Liver (tissue), 9 donors: ENCODE measurements around the gene FZR1. TPM values are rescaled to one million over a fixed set of nuclear protein-coding genes. Genes with fewer than 3 reads are reported as not detected.

ENCODE experiments used
- DNase-seq: peaks from one replicate; pipeline ENCODE4 v3.0.0-alpha.2; 2017; ENCODE audit warnings: low spot score
- H3K27ac ChIP-seq, 2 donors: one replicate each; pipeline ENCODE4 v1.7.0; 2013; ENCODE audit warnings: inconsistent platforms in 2 of 2, low read length in 2 of 2, control low read depth in 1 of 2, low read depth in 1 of 2, mild to moderate bottlenecking in 1 of 2
- H3K27me3 ChIP-seq, 4 donors: one replicate each; pipeline versions ENCODE4 v1.6.1 to v1.7.0; 2013; ENCODE audit warnings: low read length in 3 of 4, inconsistent platforms in 1 of 4, mild to moderate bottlenecking in 1 of 4, moderate library complexity in 1 of 4; ENCODE audit not compliant: control insufficient read depth in 4 of 4, insufficient read depth in 4 of 4
- H3K36me3 ChIP-seq, 4 donors: one replicate each; pipeline versions ENCODE4 v1.6.1 to v1.7.0; 2013; ENCODE audit warnings: low read length in 3 of 4, mild to moderate bottlenecking in 3 of 4, low read depth in 1 of 4, moderate library complexity in 1 of 4; ENCODE audit not compliant: control insufficient read depth in 4 of 4, insufficient read depth in 3 of 4
- H3K4me1 ChIP-seq, 4 donors: one replicate each; pipeline versions ENCODE4 v1.6.1 to v1.7.0; 2013; ENCODE audit warnings: low read length in 3 of 4, mild to moderate bottlenecking in 3 of 4, moderate library complexity in 1 of 4; ENCODE audit not compliant: control insufficient read depth in 4 of 4, insufficient read depth in 4 of 4
- H3K4me3 ChIP-seq, 3 donors: one replicate each; pipeline versions ENCODE4 v1.6.1 to v1.7.0; 2013; ENCODE audit warnings: low read length in 3 of 3, control low read depth in 1 of 3, low read depth in 1 of 3, mild to moderate bottlenecking in 1 of 3
- H3K9ac ChIP-seq, 2 donors: one replicate each; pipeline ENCODE4 v1.7.0; 2013; ENCODE audit warnings: low read length in 2 of 2, mild to moderate bottlenecking in 2 of 2, moderate library complexity in 2 of 2, control low read depth in 1 of 2, low read depth in 1 of 2
- H3K9me3 ChIP-seq, 4 donors: one replicate each; pipeline versions ENCODE4 v1.6.1 to v1.7.0; 2013; ENCODE audit warnings: low read length in 3 of 4; ENCODE audit not compliant: control insufficient read depth in 4 of 4
- CTCF ChIP-seq: fragments of 150-350 bp; IDR thresholded peaks from 2 replicates; pipeline ENCODE4 v1.5.1; 2017; ENCODE audit warnings: improper control_type of control experiment, low read depth, low read length; ENCODE audit not compliant: missing input control
- EGR1 ChIP-seq, 2 donors: IDR thresholded peaks; 2 replicates each; pipeline ENCODE4 v1.6.1; 2016 to 2018; ENCODE audit warnings: antibody characterized with exemption in 2 of 2, low read depth in 2 of 2
- FOXA1 ChIP-seq: IDR thresholded peaks from 2 replicates; pipeline ENCODE4 v1.6.1; 2016; ENCODE audit warnings: antibody characterized with exemption
- FOXA2 ChIP-seq: IDR thresholded peaks from 2 replicates; pipeline ENCODE4 v1.6.1; 2016; ENCODE audit warnings: antibody characterized with exemption
- GABPA ChIP-seq, 2 donors: IDR thresholded peaks in 1 of 2; conservative IDR thresholded peaks in 1 of 2; 2 replicates each; pipeline ENCODE4 v1.6.1; 2016; ENCODE audit warnings: antibody characterized with exemption in 2 of 2, mild to moderate bottlenecking in 1 of 2, moderate library complexity in 1 of 2
- HNF4A ChIP-seq, 2 donors: conservative IDR thresholded peaks; 2 replicates each; pipeline ENCODE4 v1.6.1; 2016; ENCODE audit warnings: antibody characterized with exemption in 2 of 2, mild to moderate bottlenecking in 2 of 2
- HNF4G ChIP-seq: IDR thresholded peaks from 2 replicates; pipeline ENCODE4 v1.6.1; 2016; ENCODE audit warnings: antibody characterized with exemption
- JUND ChIP-seq, 2 donors: IDR thresholded peaks; 2 replicates each; pipeline ENCODE4 v1.6.1; 2016; ENCODE audit warnings: antibody characterized with exemption in 2 of 2
- MAX ChIP-seq: IDR thresholded peaks from 2 replicates; pipeline ENCODE4 v1.6.1; 2016; ENCODE audit warnings: antibody characterized with exemption
- NR2F2 ChIP-seq: IDR thresholded peaks from 2 replicates; pipeline ENCODE4 v1.6.1; 2016; ENCODE audit warnings: antibody characterized with exemption
- RAD21 ChIP-seq, 2 donors: IDR thresholded peaks; 2 replicates each; pipeline ENCODE4 v1.6.1; 2016; ENCODE audit warnings: antibody characterized with exemption in 2 of 2, mild to moderate bottlenecking in 2 of 2
- RXRA ChIP-seq, 2 donors: IDR thresholded peaks; 2 replicates each; pipeline ENCODE4 v1.6.1; 2017 to 2018; ENCODE audit warnings: antibody characterized with exemption in 2 of 2, mild to moderate bottlenecking in 1 of 2
- SP1 ChIP-seq: IDR thresholded peaks from 2 replicates; pipeline ENCODE4 v1.6.1; 2018; ENCODE audit warnings: antibody characterized with exemption, mild to moderate bottlenecking
- TAF1 ChIP-seq: conservative IDR thresholded peaks from 2 replicates; pipeline ENCODE4 v1.6.1; 2016; ENCODE audit warnings: antibody characterized with exemption, mild to moderate bottlenecking
- YY1 ChIP-seq: IDR thresholded peaks from 2 replicates; pipeline ENCODE4 v1.6.1; 2016; ENCODE audit warnings: antibody characterized with exemption, mild to moderate bottlenecking
- WGBS: extraction: QIAGEN DNeasy Blood & Tissue Kit; methylation state at CpG from one replicate; pipeline ENCODE4 v1.1.7; 2013; 5-methylcytosine and 5-hydroxymethylcytosine counted together
- polyA plus RNA-seq, 2 donors: library from polyadenylated mRNA; stranded (reverse) in 1 of 2; unstranded in 1 of 2; fragments of 200-250 nt in 1 of 2; fragments of >200 nt in 1 of 2; fragmentation: Nextera tagmentation in 1 of 2; extraction: Ambion mirVana in 1 of 2; gene quantifications; one replicate each; pipeline versions ENCODE4 v1.2.1 to v1.2.3, GENCODE V29; 2013 to 2015
- total RNA-seq, 2 donors: library from RNA; depleted of rRNA; stranded (reverse); fragments of >200 nt; gene quantifications; one replicate each; pipeline ENCODE4 v1.2.3, GENCODE V29; 2014
- TF ChIP-seq, protein P1 (sequence below): IDR thresholded peaks from 2 replicates; pipeline ENCODE4 v1.6.1; 2016; ENCODE audit warnings: antibody characterized with exemption
- TF ChIP-seq, protein P2 (sequence below): IDR thresholded peaks from 2 replicates; pipeline ENCODE4 v1.6.1; 2016; ENCODE audit warnings: antibody characterized with exemption
- TF ChIP-seq, protein P3 (sequence below): IDR thresholded peaks from 2 replicates; pipeline ENCODE4 v1.6.1; 2016; ENCODE audit warnings: antibody characterized with exemption, mild to moderate bottlenecking
- donor health status: healthy.
- donor health status: healthy.
- donor health status: healthy.
- donor health status: healthy.
- donor health status: healthy.

Gene FZR1
- total and polyA plus RNA-seq, 4 donors, result 17.0 to 27.3 (median 20.3) TPM

DNA sequence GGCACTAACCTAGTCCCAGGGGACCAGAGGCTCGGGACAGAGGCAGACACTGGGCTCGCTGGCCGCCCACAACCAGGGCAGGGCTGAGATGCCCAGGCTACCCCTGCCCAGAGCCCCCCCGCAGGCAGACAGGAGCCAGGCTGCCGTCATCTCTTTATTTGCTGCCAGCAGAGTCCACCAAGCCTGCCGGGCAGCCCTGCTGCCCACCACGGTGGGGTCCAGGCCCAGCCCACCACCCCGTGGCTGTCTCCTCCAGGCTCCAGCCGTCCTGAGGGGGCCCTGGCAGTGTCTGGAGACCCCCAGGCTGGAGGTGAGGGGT lies 37.9 kb downstream of the FZR1 start:
- H3K27ac ChIP-seq, result no peak overlapping the region
- WGBS, result 86% methylated on average over 9 of the region's 9 CpGs
- H3K4me3 ChIP-seq, result no peak overlapping the region
- no peak overlapping the region for H3K9ac ChIP-seq
- H3K9me3 ChIP-seq, result no peaks in the 10 kb centered on the region
- TF ChIP-seq MAX, result no peak
- TF ChIP-seq EGR1 (IDR thresholded peaks at IDR 0.05; ENCODE audit: low read depth in 2 of 2), result no peak
- no peak for TF ChIP-seq YY1
- no peak for TF ChIP-seq FOXA2
- no peak for TF ChIP-seq SP1
- TF ChIP-seq, protein P1, sequence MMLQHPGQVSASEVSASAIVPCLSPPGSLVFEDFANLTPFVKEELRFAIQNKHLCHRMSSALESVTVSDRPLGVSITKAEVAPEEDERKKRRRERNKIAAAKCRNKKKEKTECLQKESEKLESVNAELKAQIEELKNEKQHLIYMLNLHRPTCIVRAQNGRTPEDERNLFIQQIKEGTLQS, result no peak
- TF ChIP-seq TAF1, result no peak
- no peak for TF ChIP-seq HNF4A (conservative IDR thresholded peaks at IDR 0.05)
- no peak for TF ChIP-seq RXRA (IDR thresholded peaks at IDR 0.05)
- no peak for TF ChIP-seq HNF4G
- no peak for TF ChIP-seq NR2F2
- no peak for TF ChIP-seq CTCF
- TF ChIP-seq JUND (IDR thresholded peaks at IDR 0.05), result no peak
- peaks cover 0 to 10% (median 4%) of the 10 kb centered on the region in 4 donors for H3K36me3 ChIP-seq
- no peak for DNase-seq
- H3K4me1 ChIP-seq, result peaks cover 0 to 5% (median 1%) of the 10 kb centered on the region in 4 donors
- no peaks in the 10 kb centered on the region for H3K27me3 ChIP-seq

- Histone ChIP-seq H3K9ac (no peak overlapping the region), H3K27ac (no peak overlapping the region), H3K4me1 (peaks cover 0 to 5% (median 1%) of the 10 kb centered on the region in 4 donors), H3K27me3 (no peaks in the 10 kb centered on the region), H3K36me3 (peaks cover 0 to 10% (median 4%) of the 10 kb centered on the region in 4 donors), H3K4me3 (no peak overlapping the region), H3K9me3 (no peaks in the 10 kb centered on the region)
- peak; percentile 91 for DNase-seq
- 64% methylated on average over 30 of the region's 30 CpGs for WGBS
- peak; percentile 76 to 88 for TF ChIP-seq RAD21 (IDR thresholded peaks at IDR 0.05)
- TF ChIP-seq, protein P1, result no peak
- TF ChIP-seq YY1, result no peak
- no peak for TF ChIP-seq GABPA (IDR thresholded peaks at IDR 0.05 in 1 of 2, conservative IDR thresholded peaks at IDR 0.05 in 1 of 2)
- TF ChIP-seq FOXA1, result no peak
- no peak for TF ChIP-seq NR2F2
- peak in 1 of 2 donors; percentile 9 for TF ChIP-seq RXRA (IDR thresholded peaks at IDR 0.05)
- TF ChIP-seq JUND (IDR thresholded peaks at IDR 0.05), result no peak
- peak; percentile 91 for TF ChIP-seq CTCF
- TF ChIP-seq MAX, result no peak
- TF ChIP-seq, protein P2, sequence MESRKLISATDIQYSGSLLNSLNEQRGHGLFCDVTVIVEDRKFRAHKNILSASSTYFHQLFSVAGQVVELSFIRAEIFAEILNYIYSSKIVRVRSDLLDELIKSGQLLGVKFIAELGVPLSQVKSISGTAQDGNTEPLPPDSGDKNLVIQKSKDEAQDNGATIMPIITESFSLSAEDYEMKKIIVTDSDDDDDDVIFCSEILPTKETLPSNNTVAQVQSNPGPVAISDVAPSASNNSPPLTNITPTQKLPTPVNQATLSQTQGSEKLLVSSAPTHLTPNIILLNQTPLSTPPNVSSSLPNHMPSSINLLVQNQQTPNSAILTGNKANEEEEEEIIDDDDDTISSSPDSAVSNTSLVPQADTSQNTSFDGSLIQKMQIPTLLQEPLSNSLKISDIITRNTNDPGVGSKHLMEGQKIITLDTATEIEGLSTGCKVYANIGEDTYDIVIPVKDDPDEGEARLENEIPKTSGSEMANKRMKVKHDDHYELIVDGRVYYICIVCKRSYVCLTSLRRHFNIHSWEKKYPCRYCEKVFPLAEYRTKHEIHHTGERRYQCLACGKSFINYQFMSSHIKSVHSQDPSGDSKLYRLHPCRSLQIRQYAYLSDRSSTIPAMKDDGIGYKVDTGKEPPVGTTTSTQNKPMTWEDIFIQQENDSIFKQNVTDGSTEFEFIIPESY, result no peak
- TF ChIP-seq TAF1, result no peak
- TF ChIP-seq, protein P3, sequence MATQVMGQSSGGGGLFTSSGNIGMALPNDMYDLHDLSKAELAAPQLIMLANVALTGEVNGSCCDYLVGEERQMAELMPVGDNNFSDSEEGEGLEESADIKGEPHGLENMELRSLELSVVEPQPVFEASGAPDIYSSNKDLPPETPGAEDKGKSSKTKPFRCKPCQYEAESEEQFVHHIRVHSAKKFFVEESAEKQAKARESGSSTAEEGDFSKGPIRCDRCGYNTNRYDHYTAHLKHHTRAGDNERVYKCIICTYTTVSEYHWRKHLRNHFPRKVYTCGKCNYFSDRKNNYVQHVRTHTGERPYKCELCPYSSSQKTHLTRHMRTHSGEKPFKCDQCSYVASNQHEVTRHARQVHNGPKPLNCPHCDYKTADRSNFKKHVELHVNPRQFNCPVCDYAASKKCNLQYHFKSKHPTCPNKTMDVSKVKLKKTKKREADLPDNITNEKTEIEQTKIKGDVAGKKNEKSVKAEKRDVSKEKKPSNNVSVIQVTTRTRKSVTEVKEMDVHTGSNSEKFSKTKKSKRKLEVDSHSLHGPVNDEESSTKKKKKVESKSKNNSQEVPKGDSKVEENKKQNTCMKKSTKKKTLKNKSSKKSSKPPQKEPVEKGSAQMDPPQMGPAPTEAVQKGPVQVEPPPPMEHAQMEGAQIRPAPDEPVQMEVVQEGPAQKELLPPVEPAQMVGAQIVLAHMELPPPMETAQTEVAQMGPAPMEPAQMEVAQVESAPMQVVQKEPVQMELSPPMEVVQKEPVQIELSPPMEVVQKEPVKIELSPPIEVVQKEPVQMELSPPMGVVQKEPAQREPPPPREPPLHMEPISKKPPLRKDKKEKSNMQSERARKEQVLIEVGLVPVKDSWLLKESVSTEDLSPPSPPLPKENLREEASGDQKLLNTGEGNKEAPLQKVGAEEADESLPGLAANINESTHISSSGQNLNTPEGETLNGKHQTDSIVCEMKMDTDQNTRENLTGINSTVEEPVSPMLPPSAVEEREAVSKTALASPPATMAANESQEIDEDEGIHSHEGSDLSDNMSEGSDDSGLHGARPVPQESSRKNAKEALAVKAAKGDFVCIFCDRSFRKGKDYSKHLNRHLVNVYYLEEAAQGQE, result no peak
- TF ChIP-seq HNF4G, result no peak
- no peak for TF ChIP-seq EGR1 (IDR thresholded peaks at IDR 0.05; ENCODE audit: low read depth in 2 of 2)
- no peak for TF ChIP-seq SP1
- no peak for TF ChIP-seq FOXA2
- TF ChIP-seq HNF4A (conservative IDR thresholded peaks at IDR 0.05), result no peak
Observed at GRCh38 chr19:3544742-3545668, 38.9 kb downstream of the FZR1 start.
